ENCODE results near the gene ZRSR2.
"Not testable (repeated sequence)": the region's sequence is repeated elsewhere in the genome, so short reads cannot be mapped to it uniquely, and the experiment has no call there.

ZRSR2 gene

DNA sequence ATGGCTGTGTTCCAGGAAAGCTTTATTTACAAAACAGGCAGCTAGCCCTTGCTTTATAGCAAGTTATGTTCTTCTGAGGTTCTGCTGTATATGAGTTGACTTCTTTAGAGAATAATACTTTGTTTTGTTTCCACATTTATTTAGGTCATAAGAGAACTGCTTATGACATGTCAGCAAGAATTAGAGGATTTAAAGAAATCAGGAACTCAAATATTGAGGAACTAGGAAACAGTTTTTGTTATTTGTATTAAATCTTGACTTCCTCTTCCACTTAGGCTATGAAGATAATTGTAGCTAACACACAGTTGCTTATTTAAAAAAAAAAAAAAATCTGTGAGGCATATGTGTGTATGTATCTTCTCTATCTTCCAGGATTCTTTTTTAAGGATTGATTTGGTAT lies 14.3 kb downstream of the ZRSR2 start:
- DNase-seq: no peak

DNA sequence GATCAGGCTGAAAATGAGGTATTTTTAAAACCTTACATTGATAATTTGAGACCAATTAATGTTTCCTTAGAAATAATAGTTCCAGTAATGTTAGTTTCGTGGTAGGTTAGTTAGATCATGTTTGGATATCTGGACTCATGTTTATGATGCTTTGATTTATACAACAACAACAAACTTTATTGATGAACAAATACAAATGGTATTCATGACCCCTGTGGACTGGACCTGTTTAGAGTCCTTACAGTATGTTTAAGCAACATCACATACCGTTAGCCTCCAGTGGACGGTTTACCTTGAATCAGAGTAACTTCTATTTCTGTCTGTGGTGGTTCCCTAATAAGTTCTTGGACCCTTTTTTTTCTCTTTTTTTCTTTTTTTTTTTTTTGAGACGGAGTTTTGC lies 18.0 kb downstream of the ZRSR2 start:
- DNase-seq: no peak

DNA sequence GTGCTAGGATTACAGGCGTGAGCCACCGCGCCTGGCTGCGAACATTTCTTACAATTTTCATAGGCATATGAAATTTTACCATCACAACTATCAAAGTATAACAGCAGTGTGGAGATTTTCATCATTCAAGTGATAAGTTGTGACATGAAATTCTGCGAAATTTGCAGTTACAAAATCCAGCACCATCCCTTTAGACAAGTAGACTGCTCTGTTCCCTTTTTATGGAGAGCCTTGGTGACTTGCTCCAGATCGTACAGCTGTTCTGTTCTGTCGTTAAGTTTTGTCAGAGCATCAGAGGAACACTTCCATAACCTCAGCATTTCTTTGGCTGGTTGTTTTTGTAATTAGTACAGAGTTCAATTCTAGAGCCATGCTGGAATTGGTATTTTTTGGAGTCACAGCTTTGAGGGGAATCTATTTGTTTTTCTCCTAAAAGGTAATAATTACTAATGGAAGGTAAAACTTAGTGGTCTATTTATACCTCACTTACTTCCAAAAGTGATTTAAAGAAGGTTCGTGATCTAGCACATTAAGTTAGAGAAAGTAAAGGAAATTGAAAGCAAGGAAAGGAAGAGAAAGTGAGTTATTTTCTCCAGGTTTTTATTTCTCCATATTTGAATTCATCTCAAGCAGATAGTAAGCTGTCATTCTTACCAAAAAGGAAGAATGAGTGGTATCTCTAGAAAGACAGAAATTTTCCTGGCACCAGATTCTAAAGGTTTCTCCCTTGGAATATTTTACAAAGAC lies 22.1 kb downstream of the ZRSR2 start:
- no peak for DNase-seq

DNA sequence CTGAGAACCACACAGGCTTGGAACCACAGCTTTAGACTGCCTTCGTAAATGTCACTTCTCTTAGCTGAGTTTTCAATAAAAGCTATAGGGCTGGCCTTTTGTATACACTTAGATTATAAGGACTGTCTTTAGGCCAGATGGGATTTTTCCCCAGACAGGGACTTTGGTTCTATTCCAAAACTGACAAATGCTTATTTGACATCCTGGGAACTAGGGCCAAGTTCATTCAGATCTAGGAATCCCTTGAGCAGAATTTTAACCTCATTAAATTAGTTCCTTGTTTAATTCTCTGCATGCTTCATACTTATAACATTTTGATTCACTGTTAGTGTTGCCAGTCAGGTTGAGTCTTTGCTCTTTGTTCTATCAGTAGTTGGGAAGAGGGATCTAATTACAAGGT lies 23.1 kb downstream of the ZRSR2 start:
- no peak for DNase-seq

DNA sequence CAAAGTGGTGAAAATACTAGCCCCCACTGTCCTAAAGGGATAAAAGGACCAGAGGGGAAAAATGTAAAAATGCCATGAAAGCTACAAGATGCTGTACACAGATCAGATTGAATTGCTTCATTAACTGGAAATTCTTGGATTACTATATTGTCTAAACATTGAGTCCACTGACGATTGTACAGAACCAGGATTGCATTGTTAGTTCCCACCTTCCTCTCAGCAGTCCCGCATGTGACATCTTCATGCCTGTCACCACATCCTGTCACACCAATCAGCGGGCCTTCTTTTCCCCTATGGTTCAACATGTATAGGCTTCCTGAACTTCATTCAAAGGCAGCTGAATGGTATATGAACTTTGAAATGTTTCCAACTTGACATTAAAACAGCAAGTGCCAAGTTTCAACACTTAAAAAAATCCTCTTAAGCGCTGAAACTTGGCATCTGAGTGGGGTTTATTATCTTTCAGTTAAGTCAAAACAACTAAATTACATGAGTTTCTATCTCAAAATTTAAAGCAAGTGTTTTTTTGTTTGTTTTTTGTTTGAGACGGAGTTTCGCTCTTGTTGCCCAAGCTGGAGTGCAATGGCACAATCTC lies 24.6 kb downstream of the ZRSR2 start:
- DNase-seq: no peak

DNA sequence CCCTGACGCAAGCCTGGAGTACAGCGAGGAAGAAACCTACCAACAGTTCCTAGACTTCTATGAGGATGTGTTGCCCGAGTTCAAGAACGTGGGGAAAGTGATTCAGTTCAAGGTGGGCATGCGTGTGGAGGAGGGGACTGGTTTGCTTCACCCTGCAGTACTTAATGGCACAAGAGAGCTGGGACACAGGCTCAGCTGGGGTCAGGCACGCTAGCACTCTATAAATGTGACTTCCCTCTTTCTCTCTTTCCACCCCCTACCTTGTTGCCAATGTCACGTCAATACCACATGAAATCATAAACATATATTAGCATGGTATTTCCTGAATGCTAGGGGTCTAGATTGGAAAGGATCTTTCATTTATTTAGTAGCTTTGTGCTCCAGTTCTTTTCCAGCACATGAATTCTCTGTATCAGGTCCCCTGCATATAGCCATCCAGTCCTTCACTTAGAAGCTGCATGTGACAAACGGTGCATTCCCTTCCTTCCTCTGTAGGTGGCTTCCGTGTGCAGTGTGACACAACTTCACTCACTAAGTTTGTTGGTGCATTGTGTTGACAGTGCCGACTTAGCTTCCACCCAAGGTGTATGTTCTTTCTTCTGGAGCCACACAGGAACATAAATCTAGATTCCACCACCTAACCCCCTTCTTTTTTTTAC lies 25.6 kb downstream of the ZRSR2 start:
- DNase-seq: no peak

DNA sequence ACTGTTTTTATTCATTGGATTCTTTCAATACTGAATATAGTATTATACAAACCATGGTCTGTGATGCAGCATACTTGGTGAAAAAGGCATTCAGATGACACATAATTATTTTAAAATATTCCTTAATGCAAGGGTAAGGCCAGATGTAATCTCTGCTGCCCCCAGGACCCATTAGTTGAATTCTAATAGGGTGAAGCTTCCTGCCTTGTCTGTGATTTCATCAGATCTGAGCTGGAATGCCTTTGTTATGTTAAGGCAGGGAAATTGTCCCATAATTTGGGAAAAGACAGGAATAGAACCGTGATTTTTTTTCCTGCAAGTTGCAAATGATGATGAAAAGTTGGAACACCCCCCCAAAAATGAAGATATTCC lies 26.1 kb downstream of the ZRSR2 start:
- no peak for DNase-seq

DNA sequence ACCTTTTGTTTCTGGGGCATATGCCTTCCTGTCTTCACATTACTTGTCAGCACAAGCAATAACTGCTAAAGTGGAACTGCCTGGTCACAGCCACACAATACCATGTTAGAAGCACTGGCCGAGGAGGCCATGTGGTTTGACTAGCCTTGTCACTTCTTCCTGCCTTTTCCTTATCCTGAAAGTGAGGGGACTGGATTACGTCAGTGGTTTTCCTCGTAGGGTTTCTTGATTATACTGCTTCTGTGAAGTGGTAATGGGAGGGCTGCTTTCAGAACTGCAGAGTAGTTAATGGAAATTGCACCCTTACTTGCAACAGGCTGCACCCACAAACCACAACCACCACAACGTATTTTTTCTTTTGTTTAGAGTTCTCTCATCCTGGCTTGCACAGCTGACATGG lies 26.6 kb downstream of the ZRSR2 start:
- no peak for DNase-seq

DNA sequence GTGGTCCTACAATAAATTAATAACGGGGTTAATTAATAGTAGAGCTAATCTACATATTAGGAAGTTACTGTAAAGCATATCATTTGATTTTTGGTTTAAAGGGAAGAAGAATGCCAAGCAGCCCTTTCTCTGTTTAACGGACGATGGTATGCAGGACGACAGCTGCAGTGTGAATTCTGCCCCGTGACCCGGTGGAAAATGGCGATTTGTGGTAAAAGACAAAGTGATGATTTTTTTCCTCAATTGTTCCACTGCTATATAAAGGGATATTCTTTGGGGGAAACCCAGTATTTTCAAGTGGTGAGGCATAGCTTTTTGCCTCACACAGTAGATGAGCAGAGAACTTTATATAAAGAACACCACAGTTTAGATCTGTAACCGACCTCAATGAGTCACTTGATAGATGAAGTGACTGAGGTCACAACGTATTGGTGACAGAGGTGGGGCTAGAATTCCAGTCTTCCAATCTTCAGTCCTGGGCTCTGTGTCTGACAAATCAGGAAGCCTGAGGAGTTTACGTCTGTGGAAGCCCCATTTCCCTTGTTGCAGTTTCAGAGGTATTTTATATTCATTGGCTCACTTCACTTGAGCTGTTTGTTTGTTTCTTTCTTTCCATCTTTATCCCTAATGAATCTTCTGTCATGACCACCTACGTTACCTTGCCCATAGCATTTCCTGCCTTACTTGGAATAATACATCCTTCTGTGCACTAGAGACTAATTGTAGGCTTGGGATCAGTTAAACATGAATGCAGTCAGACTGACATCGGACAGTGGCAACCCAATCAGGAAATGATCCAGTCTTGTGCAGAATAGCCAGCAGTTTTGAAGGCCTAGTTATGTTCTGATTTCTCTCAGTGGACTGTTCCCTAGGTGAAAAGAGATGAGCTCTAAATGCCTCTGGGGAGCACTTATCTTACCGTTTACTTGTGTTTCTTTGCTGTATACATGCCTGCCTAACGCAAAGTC lies 30.1 kb downstream of the ZRSR2 start:
- DNase-seq: no peak

DNA sequence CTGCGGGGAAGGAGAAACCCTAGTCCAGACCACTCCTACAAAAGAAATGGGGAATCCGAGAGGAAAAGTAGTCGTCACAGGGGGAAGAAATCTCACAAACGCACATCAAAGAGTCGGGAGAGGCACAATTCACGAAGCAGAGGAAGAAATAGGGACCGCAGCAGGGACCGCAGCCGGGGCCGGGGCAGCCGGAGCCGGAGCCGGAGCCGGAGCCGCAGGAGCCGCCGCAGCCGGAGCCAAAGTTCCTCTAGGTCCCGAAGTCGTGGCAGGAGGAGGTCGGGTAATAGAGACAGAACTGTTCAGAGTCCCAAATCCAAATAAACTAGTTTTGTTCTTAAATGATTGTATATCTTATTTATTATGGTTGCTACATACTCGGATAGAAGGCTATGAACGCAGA lies 32.6 kb downstream of the ZRSR2 start:
- no peak for DNase-seq

DNA sequence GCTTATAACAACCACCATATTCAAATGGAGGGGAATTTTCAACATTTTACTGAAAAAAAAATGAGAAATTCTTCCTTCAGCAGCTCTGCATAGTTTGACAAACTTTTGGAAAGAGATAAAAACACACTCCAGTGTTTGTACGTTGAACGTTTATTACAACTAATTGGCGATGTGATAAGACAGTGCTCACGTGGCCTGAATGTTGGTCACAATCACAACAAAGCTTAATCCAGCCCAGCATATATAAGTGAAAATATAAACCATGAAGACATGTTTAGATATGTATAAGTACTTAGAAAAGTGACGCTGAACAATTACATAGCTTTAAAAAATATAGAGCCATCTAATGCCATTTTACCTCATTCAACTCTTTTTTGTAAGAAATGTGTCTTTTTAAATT lies 35.7 kb downstream of the ZRSR2 start:
- no peak for DNase-seq

DNA sequence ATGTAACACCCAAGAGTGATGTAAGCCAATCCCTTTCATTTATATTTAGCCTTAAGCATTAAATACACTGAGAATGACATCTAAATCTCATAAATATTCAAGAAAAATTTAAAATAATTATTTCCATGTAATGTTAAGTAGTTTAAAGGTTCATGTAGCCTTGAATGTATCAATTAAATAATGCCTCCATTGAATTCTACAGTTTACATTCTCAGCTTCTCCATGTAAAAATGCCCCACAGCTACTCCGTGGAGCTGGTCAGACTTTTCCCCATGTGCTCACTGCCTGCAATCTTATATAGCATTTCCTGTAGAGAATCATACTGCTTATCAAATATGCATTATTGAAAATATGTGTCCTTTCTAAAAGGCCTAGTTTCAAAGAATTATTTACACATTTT lies 38.9 kb downstream of the ZRSR2 start:
- DNase-seq: no peak

DNA sequence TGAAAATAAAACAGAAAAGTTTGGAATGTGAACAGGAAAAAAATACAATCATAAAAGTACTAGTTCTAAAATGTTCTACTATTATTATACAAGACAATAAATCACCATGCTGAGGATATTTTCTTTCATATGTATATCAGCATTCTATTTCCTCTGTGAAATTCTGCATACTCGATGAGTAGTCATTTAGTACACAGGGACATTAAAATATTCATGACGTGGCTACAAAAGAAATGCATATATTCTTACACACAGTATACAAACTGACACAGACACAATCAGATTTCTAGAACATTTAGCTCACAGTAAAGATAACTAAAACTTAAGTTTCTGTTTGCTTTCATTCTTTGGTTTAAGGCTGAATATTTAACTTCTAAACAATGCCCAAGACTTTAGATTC lies 41.1 kb downstream of the ZRSR2 start:
- not testable (repeated sequence) for DNase-seq

DNA sequence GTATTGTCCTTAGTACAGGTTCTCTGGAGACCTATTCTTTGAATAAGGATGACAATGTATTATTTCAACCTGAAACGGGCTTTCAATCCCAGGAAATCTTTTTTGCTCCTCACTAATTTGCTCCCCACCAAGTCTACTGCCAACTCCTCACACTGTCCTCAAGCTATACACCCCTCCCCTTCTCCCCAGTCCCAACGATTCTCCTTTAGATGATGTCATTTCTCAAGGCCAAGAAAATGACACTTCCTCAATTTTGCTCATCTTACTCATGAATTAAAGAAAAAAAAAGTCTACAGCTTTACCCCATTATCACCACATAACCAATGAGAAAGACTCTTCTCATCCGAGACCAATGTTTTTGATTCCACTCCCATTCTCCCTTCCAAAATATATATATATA lies 43.8 kb downstream of the ZRSR2 start:
- no peak for DNase-seq

DNA sequence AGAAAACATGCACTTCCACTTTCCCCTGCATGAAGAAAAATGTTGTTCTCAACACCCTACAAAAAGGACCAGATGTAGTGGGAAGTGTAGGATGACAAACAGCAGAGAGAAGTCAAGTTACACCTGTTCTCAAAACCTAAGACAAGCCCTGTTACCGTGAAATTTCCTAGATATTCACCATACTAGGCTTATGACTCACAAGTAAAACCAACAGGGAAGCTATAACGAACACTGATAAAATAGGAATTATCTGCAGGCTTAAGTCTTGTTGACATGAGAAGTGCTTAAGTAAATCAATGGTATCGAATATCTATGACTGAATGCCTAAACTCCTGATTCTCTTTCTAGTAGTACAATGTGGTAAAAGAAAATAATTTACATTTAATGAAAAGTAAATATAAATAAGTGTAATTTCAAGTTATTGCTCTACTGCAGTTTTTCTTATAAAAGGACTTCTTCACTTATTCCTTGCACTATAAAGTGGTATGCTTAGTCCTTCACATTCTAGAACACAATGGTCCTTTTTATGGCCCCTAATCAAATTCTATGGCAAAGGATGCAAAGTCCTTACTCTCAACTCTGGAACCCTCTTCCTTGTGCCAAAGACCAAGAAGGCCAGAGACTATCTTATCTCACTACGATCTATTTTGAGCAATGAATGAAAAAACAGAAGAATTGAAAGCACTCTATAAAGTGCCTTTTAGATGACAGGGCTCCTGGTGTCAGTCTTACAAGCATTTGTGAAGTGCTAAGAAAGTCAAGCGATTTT lies 44.7 kb downstream of the ZRSR2 start:
- no peak for DNase-seq

DNA sequence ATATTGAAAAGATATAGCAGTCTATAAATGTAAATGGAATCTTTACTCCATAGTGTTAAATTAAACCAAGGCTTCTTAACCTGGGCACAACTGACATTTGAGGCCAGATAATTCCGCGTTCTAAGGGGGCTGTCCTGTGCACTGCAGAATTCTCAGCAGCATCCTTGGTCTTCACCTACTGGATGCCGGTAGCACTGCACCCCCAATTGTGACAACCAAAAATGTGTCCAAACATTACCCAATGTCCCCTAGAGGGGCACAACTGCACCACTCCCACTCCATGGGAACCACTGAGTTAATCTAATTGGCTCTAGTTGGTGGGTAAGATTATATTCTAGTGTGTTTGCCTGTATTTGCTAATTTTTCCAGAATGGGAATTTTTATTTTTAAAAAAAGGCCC lies 47.7 kb downstream of the ZRSR2 start:
- no peak for DNase-seq

DNA sequence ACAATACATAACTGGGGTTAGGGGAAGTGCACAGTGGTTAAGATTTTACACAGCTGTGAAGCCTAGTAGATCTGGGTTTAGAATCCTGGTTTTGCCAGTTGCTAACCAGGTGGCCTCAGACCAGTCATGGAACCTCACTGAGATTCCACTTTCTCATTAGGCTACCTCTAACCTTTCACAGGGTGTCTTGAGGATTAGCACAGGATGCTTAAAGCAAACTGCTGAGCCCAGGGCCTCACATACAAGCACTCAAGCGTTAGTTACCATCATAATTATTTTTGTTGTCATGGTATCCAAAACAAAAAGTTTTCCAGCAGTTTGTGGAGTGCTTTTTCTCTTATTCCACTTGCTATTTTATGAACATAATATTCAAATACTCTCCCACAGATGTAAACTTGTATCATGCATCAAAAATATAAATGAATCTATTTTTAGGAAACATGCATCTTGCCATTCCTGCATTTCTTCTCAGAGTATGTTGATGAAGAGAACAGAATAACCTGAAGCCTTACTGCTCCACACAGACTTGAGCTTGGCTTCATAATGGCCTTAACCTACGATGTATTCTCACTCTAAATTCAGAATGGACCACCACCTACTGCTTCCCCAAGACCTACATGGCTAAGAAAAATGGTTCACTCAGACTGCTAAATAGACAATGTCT lies 51.7 kb downstream of the ZRSR2 start:
- no peak for DNase-seq

DNA sequence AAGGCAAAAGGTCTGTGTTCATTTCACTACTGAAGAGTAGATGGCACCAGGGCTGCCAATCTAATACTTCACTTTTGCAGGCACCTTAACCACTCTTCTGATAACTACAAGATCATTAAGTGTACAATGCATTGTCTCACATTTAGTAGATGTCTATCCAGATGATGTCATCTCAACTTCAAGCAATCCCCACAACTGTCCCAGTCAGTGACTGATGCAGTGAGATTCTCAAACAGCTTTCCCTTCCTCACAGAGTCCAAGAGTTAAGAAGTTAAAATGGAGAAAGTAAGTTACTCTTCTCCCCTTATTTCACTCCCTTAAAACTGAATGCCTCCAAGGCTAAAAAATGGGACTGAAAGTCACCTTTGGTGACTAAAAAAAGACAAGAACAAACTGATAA lies 53.7 kb downstream of the ZRSR2 start:
- no peak for DNase-seq

DNA sequence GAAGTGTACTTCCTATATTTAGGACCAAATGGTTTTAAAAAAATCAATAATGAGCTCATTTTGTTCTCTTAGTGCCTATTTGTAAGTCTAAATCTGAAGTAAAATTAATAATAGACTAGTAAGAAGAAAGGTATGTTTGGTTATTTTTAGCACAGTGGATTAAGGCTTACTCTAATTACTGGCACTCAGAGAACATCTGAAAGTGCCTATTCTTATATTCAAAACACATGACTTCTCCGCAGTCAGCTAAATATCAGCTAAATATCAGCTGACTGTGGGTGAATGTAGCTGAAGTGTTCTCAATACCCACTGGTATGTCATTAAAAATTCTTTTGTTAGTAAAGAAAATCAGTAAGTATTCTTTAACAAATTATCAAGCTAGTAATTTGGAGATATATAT lies 58.3 kb downstream of the ZRSR2 start:
- no peak for DNase-seq

DNA sequence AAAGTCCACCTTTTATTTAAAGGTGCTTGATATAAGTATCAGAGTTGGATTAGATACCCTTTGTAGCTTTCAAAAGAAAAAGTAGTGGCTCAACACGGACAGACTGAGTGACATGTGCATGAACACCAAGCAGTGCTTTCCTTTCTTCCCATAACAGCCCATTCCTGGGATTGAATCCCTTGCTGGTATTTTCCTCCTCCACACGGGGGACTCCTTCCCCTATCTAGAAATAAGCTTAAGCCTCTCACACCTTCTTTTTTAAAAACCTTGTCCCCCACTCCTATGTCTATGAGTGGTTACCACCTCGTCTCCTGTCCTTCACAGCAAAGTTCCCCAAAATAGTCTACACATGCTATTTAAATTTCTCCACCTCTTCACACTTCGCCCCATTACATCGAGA lies 59.3 kb downstream of the ZRSR2 start:
- no peak for DNase-seq

DNA sequence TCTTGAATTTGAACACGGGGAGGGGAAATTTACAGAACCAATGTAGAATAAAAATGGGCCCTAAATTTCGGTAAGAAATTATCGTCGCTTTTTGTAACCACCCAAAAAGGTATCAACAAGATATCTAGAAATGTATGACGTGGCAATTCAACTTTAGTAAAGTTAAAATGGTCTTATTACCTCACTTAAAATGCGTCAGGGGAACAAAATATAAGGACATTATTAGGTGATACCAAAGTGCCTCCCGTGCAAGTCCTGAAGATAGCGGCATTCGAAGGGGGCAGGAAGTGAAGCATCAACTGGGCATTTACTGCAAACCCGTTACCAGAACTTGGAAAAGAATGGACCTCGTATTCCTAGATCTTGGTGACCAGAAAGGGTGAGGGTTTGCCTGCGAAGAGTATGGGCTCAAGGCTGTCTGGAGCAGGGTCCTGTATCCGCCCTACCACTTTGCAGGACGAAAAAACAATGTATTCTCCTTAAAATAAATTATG lies 63.3 kb downstream of the ZRSR2 start:
- DNase-seq: no peak
